GM18505 (cell line): ENCODE results near the gene KCNA5.

Experiments
- ATAC-seq: cut with Tn5 transposase; IDR thresholded peaks from one replicate; pipeline ENCODE4 v1.9.1; 2021; ENCODE audit not compliant: unreplicated experiment
- POLR2A ChIP-seq: IDR thresholded peaks from 4 replicates; pipeline ENCODE4 v1.6.1; 2011; ENCODE audit warnings: borderline replicate concordance; ENCODE audit not compliant: insufficient read depth, insufficient read length; ENCODE audit errors: extremely low read depth

Gene KCNA5

DNA sequence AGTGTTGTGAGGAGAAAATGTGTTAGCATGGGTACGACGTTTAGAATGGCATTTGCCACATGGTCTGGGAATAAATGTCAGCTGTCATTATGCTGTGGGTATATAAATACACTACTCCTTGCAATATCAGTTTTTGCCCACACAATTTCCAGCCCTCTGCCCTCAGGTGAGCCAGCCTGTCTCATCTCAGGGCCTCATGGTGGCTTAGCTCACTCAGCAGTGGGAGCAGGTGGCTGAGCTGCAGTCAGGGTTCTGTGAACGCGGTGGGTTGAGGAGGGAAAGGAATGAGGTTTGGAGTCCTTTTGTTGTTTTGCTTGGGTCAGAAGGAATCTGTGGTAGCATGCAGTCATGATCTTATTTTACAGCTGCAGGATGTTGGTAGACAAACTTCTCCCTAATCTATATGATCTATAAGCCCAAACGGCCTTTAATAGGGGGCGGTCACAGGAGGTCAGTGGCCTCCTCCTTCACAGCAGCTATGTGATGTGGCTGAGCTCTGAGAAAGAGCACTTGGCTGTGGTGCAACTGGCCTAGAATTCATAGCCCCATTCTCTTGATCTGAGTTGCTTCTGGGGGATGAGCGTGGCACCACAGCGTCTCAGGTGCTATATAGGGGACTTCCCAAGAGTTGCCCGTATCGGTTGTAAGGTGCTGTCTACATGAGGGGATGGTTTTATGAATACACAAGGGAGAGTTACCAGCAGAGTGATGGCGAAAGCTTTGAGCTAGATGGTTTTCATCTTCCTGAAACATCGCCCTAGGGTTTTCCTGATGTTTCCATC lies 27.8 kb upstream of the KCNA5 start:
- no peak for TF ChIP-seq POLR2A
- no peak for ATAC-seq

DNA sequence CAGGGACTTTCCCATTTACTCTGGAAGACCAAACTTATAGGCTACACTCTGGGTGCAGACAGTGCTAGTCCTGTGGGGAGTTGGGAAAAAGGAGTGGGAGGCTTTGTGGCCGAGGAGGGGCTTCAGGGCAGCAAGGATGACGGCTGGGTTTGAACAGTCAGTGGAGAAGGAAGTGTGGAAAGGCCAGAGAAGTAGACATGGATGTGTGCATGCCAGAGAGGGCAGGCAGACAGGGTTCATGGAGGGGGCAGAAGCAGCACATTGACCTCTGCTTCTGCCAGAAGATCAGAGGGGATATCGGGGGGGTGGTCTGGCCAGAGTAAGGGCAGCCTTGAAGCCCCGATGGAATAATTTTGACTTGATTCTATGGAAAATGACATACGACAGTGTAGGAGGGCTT lies 27.2 kb upstream of the KCNA5 start:
- no peak for TF ChIP-seq POLR2A
- no peak for ATAC-seq

DNA sequence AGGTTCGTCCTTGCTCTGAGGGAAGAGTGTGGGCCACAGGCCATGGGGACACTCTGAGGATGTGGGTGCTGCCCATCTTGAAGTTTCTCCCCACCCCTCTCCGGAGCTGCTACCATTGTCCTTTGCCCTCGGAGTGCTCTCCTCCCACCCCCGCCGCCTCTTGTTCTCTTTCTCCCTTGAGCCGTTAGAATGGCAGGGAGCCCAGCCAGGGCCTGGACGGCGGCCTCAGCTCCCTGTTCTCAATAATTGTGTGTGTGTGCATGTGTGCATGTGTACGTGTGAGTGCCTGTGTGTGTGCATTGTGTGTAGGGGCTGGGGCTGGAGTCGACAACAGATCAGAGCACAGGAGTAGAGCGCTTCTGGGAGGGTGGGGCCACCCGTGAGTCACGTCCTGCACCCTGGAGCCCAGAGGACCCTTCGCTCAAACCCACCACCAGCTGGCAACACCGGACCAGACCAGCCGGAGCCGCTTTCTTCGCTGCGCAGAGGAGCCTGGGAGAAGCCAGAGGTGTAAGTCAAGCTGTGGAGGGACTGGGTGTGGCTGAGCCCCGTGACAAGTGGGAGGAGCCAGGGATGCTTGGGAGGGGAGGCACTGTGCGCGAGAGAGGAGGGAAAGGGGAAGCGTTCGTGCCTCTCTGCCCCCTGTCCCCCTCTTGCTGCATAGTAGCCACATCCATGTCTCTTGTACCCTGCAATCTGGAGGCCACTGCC lies 25.9 kb upstream of the KCNA5 start:
- no peak for TF ChIP-seq POLR2A
- ATAC-seq: no peak

DNA sequence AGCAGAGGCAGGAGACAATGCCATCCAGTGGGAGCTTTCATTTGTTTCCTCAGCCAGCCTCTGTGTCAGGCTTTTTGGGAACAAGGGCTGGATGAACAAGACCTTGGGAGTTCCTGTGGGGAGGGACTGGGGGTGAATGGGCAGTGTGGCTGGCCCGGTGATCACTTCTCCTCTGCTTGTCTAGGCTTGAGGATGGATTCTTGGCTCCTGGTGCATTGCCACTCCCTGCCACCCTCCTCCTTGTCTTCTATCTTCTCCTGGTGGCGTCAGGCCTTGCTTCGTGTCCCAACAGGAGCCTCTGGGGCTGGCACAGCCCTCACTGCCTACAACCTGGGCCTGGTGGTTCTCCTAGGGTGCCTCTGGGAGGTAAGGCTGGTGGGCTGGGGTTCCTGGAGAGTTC lies 25.0 kb upstream of the KCNA5 start:
- no peak for ATAC-seq
- no peak for TF ChIP-seq POLR2A

DNA sequence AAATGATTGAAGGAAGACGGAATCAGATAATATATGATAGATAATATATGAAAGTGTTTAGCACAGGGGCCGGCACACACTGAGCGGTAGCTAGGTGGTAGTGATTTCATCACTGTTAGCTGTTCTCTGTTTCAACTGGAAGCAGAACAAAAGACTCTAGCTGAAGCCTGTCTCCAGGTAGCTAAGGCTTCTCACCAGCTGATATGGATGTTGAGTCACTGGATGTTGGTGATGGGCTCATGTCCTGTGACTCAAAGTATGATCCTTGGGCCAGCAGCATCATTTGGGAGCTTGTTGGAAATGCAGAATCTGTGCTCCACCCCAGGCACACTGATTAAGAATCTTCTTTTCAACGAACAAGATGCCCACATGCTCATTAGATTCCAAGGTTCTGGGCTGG lies 21.7 kb upstream of the KCNA5 start:
- ATAC-seq: no peak
- TF ChIP-seq POLR2A: no peak

DNA sequence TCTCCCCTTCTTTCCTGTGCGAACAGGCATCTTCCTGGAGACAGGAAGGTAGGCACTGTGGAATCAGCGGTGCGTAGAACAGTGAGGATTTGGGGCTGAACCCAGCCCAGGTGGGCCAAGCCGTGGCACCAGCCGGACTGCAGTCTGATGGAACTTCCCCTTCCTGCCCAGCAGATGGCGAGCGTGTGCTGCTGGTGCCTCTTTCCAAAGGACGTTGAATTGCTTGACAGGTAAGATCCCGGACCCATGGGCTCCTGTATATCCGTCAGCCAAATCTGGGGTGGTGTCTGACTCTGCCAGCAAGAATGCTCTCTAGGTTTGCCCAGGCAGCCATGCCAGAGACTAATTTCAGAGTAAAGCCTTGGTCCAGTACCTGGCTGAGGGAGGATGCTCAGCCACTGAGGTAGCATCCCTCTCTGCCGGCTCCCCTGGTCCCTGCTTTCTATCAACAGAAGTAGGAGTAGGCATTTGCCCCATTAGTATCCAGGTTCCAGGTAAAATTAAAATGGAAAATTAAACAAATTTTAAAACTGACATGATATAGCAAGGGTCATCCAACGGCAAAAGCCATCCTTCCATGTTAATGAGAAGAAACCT lies 21.1 kb upstream of the KCNA5 start:
- TF ChIP-seq POLR2A: no peak
- no peak for ATAC-seq

DNA sequence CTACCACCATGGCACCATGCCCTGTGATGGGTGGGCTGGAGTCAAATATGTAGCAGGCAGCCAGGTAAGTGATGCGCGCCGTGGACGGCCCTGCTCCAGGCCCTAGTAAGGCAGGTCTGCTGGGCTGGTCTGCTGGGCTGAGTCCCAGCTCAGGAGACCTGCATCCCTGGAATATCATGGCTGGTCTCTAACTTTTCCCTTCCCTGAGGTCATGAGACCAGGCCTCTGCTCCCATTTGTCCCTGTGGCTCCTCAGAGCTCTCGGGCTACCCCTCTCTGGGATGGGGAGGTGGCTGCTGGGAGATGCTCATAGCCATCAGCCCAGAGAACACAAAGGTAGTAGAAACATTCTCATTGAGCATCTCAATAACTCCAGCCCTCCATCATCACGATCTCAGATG lies 19.8 kb upstream of the KCNA5 start:
- no peak for ATAC-seq

DNA sequence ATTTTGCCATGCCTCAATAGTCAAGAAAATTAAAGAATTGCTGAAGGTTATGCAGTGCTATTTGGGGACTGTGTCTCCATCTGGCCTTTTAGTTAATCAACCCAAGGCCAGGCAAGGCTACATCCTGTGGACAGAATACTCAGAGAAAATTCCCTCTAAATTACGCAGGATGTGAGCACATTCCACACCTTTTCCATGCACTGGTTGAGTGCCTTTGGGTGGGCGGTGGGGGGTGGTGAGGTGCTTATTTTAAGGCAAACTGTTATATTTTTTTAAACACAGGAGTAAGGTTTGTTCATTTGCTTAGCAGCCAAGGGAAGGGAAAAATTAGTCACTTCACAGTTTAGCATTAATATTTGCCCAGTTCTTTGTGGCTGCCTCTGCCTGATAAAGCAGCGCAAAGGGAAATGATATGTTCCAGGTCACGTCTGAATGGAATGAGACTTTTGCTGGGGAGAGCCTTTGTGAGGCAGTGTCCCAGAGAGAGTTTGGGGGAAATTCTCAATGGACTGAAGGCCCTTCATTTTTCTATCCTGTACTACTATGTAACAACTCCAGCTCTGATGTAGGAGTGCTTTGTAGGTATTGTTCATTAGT lies 17.2 kb upstream of the KCNA5 start:
- no peak for TF ChIP-seq POLR2A
- ATAC-seq: no peak

More for the DNA sequence above, 19.8 kb upstream of the KCNA5 start:
- no peak for TF ChIP-seq POLR2A

DNA sequence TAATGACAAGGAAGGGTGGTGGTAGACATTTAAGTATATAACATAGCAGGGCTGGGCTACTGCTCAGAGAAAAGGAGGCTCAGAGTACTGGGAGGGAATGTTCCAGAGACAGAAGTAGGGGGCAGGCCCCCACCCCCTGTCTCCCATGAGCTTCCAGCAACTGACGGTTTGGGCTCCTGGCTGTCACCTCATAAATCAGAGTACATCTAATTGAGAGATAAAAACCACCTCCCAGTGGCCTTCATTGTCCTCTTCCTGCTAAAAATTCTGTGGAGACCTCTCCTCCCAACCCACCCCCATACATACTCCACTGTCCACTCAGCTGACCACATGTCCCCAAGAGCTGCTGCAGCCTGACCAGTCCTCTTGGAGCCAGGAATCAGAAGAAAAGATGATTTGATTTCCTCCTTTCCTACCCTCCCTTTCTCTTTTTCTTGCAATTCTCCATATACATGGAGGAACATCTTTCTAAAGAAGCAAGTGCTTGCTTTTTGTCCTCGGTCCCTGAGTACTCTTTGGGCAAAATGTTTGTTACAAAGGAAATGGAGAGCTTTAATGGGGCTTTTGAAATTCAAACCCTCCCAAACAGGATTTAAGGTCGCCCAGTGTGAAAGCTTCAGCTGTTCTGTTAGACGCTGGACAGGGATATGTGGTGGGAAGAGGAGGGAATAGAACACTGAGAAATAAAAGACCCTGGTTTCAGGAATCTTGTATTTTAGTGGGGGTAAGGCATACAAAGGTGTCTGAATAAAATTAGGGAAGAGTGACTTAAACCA lies 16.4 kb upstream of the KCNA5 start:
- no peak for ATAC-seq
- TF ChIP-seq POLR2A: no peak

DNA sequence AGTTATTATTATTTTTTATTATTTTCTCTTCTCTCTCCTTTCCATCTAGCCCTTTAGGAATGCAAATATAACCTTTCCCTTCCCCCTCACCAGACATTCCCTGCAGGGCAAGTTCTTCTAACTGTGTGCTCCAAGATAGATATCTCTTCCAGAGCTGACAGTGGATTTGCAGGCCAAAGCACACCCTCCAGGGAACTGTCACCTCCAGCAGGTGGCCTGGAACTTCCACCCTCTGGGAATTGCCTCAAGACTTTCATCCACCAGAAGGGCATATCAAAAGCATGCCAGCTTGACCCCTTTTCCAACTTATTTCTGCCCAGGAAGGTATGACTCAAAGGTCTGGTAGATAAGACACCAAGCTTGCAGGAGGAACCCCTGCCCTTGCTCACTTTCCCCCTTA lies 13.6 kb upstream of the KCNA5 start:
- TF ChIP-seq POLR2A: no peak
- ATAC-seq: no peak

DNA sequence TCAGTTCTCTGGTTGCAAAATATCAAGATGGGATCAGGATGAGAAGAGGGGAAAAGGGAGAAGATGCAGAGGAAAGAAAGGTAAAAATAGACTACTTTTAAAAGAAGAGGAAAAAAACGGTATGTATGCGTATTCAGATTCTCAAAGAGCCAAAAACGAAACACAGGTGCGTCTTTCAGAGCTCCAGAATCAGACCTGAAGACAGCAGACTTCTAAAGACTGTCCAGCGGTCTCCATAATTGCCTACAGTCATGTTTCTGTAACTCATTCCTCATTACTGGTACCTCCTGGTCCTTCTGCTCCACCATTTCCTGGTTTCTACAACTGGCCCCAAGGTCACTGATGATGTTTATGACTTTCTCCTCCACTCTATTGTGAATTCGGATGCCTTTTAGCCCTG lies 12.4 kb upstream of the KCNA5 start:
- ATAC-seq: no peak
- TF ChIP-seq POLR2A: no peak

DNA sequence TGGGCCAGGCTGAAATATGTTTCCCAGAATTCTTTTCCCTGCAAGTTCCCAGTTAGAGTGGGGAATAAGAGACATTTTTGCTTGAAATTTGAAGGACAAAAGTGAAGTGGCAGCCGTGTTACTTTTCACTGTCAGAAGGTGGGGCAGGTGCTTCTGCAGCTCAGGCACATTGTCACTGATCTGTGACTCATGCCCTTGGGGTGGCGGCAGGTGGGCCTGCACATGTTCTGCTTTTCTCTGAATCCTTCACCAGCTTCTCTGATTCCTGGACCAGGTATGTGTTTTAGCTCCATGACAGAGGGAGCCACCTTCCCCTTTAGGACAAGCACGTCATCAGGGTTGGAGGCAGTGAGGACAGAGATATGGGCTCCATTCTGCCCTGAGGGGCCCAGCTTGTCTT lies 11.7 kb upstream of the KCNA5 start:
- TF ChIP-seq POLR2A: no peak
- ATAC-seq: no peak

DNA sequence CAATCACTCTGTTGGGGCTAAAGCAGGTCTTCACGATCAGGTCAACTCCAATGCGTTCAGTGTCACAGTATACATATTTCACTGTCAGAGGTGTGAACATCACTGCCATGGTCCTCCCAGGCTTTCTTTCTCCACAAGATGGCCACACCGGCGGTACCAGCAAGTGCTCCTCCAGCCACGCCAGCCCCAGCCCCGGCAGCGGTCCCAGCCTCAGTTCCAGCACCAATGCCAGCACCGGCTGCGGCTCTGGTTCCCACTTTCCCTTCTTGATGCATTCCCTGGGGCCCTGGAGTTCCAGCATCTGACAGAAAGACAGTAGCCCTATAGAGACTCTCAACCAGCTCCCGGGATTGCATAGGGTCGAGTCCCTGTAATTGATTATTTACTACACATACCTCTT lies 10.9 kb upstream of the KCNA5 start:
- TF ChIP-seq POLR2A: no peak
- no peak for ATAC-seq
